ENCODE data around the gene DDIT3.
A peak's percentile ranks its signal among the peaks of the same experiment; 100 is the strongest.

Gene DDIT3

GRCh38 chr12:57550641-57551549, 30.6 kb upstream of the DDIT3 start:
- TF ChIP-seq ZFX (IDR thresholded peaks at IDR 0.05; ENCODE audit: borderline replicate concordance) (no peak), CTCF (IDR thresholded peaks at IDR 0.05) (no peak)
- H3K27ac ChIP-seq = no peak overlapping the region

GRCh38 chr12:57549909-57550640, 29.8 kb upstream of the DDIT3 start, which contains the start of gene KIF5A:
TSS of gene KIF5A (plus strand) at chr12:57550044. CDS start at chr12:57550272, 228 bp downstream.
- TF ChIP-seq ZFX (IDR thresholded peaks at IDR 0.05; ENCODE audit: borderline replicate concordance) (no peak), CTCF (IDR thresholded peaks at IDR 0.05) (peak; percentile 55)
- no peak within 1 kb of the TSS for H3K27ac ChIP-seq

GRCh38 chr12:57549203-57549908, 29.0 kb upstream of the DDIT3 start:
- no peak overlapping the region for H3K27ac ChIP-seq
- no peak for TF ChIP-seq ZFX (IDR thresholded peaks at IDR 0.05; ENCODE audit: borderline replicate concordance)
- no peak for TF ChIP-seq CTCF (IDR thresholded peaks at IDR 0.05)

- no peak overlapping the region for H3K27ac ChIP-seq
- TF ChIP-seq ZFX (IDR thresholded peaks at IDR 0.05; ENCODE audit: borderline replicate concordance) = no peak
- no peak for TF ChIP-seq CTCF (IDR thresholded peaks at IDR 0.05)
Observed at GRCh38 chr12:57548488-57548887, 28.2 kb upstream of the DDIT3 start.

- no peak overlapping the region for H3K27ac ChIP-seq
- no peak for TF ChIP-seq CTCF (IDR thresholded peaks at IDR 0.05)
- no peak for TF ChIP-seq ZFX (IDR thresholded peaks at IDR 0.05; ENCODE audit: borderline replicate concordance)
Observed at GRCh38 chr12:57548013-57548315, 27.6 kb upstream of the DDIT3 start.

- peak overlapping the region; percentile 64 for H3K27ac ChIP-seq
- TF ChIP-seq ZFX (IDR thresholded peaks at IDR 0.05; ENCODE audit: borderline replicate concordance) (no peak), CTCF (IDR thresholded peaks at IDR 0.05) (no peak)
Observed at GRCh38 chr12:57547288-57548012, 27.1 kb upstream of the DDIT3 start.

Data from 22Rv1 (cell line).